ENCODE results near the gene SCRN3. TPM values are rescaled to one million over a fixed set of nuclear protein-coding genes. Genes with fewer than 3 reads are reported as not detected.
"Not testable (repeated sequence)": the region's sequence is repeated elsewhere in the genome, so short reads cannot be mapped to it uniquely, and the experiment has no call there.

The SCRN3 gene
- total and polyA plus RNA-seq, 2 of the 4 experiments (the other 2 are of a cell fraction): 9.9 to 11.4 TPM

- H3K4ac ChIP-seq (ENCODE audit: low read depth, low read length); H3K9me3 ChIP-seq (ENCODE audit: control insufficient read depth, insufficient read depth, low read length); H3K27ac ChIP-seq (ENCODE audit: insufficient read depth, low read length); H3K9ac ChIP-seq (ENCODE audit: low read depth, low read length); H2AFZ ChIP-seq (replicated peaks; ENCODE audit: low read length, poor library complexity); intact Hi-C loops (cut with micrococcal nuclease); H3K4me1 ChIP-seq (ENCODE audit: control insufficient read depth, insufficient read depth, low read length); dilution Hi-C loops (cut with HindIII; ENCODE audit: low sequenced_read_pairs, unreplicated experiment); H4K5ac ChIP-seq (ENCODE audit: low read depth, low read length); H3K9me1 ChIP-seq (ENCODE audit: insufficient read depth, low read length); H2BK15ac ChIP-seq (ENCODE audit: low read depth, low read length); DNase-seq; H3K23ac ChIP-seq (ENCODE audit: low read depth, low read length); H3K27me3 ChIP-seq (ENCODE audit: control insufficient read depth, insufficient read depth, low read length); ATAC-seq (ENCODE audit: low read depth); H2BK120ac ChIP-seq (ENCODE audit: low read depth, low read length); H3K18ac ChIP-seq (ENCODE audit: low read depth, low read length); in situ Hi-C loops (cut with MboI; ENCODE audit: low sequenced_read_pairs); H2AK5ac ChIP-seq (ENCODE audit: low read depth, low read length); BruUV-seq (replicated peaks); H2AK9ac ChIP-seq (replicated peaks; ENCODE audit: low read depth, low read length, poor library complexity); POLR2A ChIA-PET (ENCODE audit: unreplicated experiment); H2BK5ac ChIP-seq (ENCODE audit: low read depth, low read length, poor library complexity, severe bottlenecking); H4K20me1 ChIP-seq (ENCODE audit: insufficient read depth, low read length); H3K56ac ChIP-seq (ENCODE audit: extremely low read depth, insufficient read depth, low read length); H2BK20ac ChIP-seq (ENCODE audit: low read depth, low read length); H3K14ac ChIP-seq (replicated peaks; ENCODE audit: low read depth, low read length); H3K4me2 ChIP-seq (ENCODE audit: low read depth, low read length); H4K91ac ChIP-seq (ENCODE audit: insufficient read depth, low read depth, low read length); H4K8ac ChIP-seq (ENCODE audit: low read depth in 2 of 2, low read length in 2 of 2); H3K79me1 ChIP-seq (ENCODE audit: low read depth in 1 of 2, low read length in 2 of 2); H3K4me3 ChIP-seq (ENCODE audit: insufficient read depth, low read depth, low read length): not testable (repeated sequence)
- CTCF ChIA-PET: interaction anchor here (0.7 to 3.2 kb wide), 2 partner anchors 9 to 14 kb away, joined by 3 to 12 read pairs; no protein-coding TSS in a partner anchor
- peaks cover 15% of the 10 kb centered on the region for H3K36me3 ChIP-seq (ENCODE audit: control insufficient read depth, insufficient read depth, low read length)
- 100% methylated on average over 1 of the region's 6 CpGs; no CpG with 5 or more reads in 1 of the 2 experiments for WGBS, 2 experiments (ENCODE audit: extremely low coverage in 2 of 2, insufficient read length in 1 of 2)
Measured at GRCh38 chr2:174363492-174364225, 31.9 kb upstream of the SCRN3 start.

Data from IMR-90 (cell line).